HepG2 (cell line): ENCODE data around the gene TPBGL. TPM values are rescaled to one million over a fixed set of nuclear protein-coding genes. Genes with fewer than 3 reads are reported as not detected.

ENCODE experiments used
- ATAC-seq: fragments of 200-7000 bp; cut with Tn5 transposase; 3 replicates; pipeline ENCODE4 v1.9.1; 2020; ENCODE audit warnings: mild to moderate bottlenecking, moderate library complexity
- BruUV-seq: library from RNA; stranded (reverse); fragments of 400-500 nt; replicated peaks from 2 replicates; lab custom pipeline; 2021; lab: Mats Ljungman, UMichigan
- CTCF ChIA-PET: fragments of 300-600 bp; formaldehyde crosslinking; extraction: SDS; loops from one replicate; lab custom pipeline; 2021; ENCODE audit warnings: low total read pairs, inconsistent platforms, low intra/inter-chr PET ratio; lab: Yijun Ruan, JAX
- POLR2A ChIA-PET: fragments of 350-600 bp; sonication (Branson Sonifier 250); formaldehyde crosslinking; loops from one replicate; lab custom pipeline; 2020; ENCODE audit warnings: antibody characterized with exemption, inconsistent platforms; lab: Yijun Ruan, JAX
- DNase-seq: peaks from one replicate; pipeline ENCODE4 v3.0.0-alpha.2; 2015; ENCODE audit warnings: low spot score
- FAIRE-seq: peaks from 3 replicates; lab custom pipeline; 2011; peaks lifted over from hg19 to GRCh38; lab: Jason Lieb, UNC
- H2AFZ ChIP-seq: one replicate; pipeline ENCODE4 v1.6.1; 2011; ENCODE audit warnings: low read length, inconsistent platforms
- H3K27ac ChIP-seq: fragments of 300-600 bp; 3 replicates; pipeline ENCODE4 v1.8.0; 2011; ENCODE audit warnings: mixed run types, mild to moderate bottlenecking, mixed read lengths, low read length, inconsistent platforms; ENCODE audit not compliant: insufficient read depth; ENCODE audit errors: extremely low read length
- H3K27me3 ChIP-seq, 2 experiments: fragments of 200-600 bp in 1 of 2; 2 replicates in 1 of 2; 3 replicates in 1 of 2; pipeline versions ENCODE4 v1.6.0 to v1.8.0; 2011; ENCODE audit warnings: low read length in 2 of 2, mild to moderate bottlenecking in 2 of 2, moderate library complexity in 2 of 2, inconsistent platforms in 1 of 2; ENCODE audit not compliant: insufficient read depth in 2 of 2, control insufficient read depth in 1 of 2
- H3K36me3 ChIP-seq, 2 experiments: fragments of 200-600 bp in 1 of 2; replicated peaks in 1 of 2; 2 replicates in 1 of 2; 3 replicates in 1 of 2; pipeline versions ENCODE4 v1.5.1 to v1.8.0; 2011; ENCODE audit warnings: low read length in 2 of 2, inconsistent platforms in 1 of 2; ENCODE audit not compliant: insufficient read depth in 2 of 2, control insufficient read depth in 1 of 2
- H3K4me1 ChIP-seq: 2 replicates; pipeline ENCODE4 v1.5.1; 2012; ENCODE audit warnings: low read length, inconsistent platforms; ENCODE audit not compliant: insufficient read depth
- H3K4me2 ChIP-seq: 2 replicates; pipeline ENCODE4 v1.6.0; 2011; ENCODE audit warnings: low read depth, low read length, inconsistent platforms
- H3K4me3 ChIP-seq, 3 experiments: fragments of 200-600 bp in 1 of 3; sonication (generic), shearing (Covaris generic) in 1 of 3; replicated peaks in 1 of 3; 2 replicates each; pipeline ENCODE4 v1.5.1; 2011 to 2016; ENCODE audit warnings: low read length in 3 of 3, inconsistent platforms in 2 of 3, low read depth in 2 of 3, mild to moderate bottlenecking in 2 of 3, control low read depth in 1 of 3, mixed read lengths in 1 of 3; ENCODE audit not compliant: insufficient read depth in 1 of 3
- H3K79me2 ChIP-seq: one replicate; pipeline ENCODE4 v1.6.1; 2011; ENCODE audit warnings: low read length, inconsistent platforms; ENCODE audit not compliant: insufficient read depth
- H3K9ac ChIP-seq: 2 replicates; pipeline ENCODE4 v1.6.0; 2011; ENCODE audit warnings: mild to moderate bottlenecking, low read depth, low read length, inconsistent platforms; ENCODE audit not compliant: insufficient read depth
- H3K9me3 ChIP-seq: 2 replicates; pipeline ENCODE4 v1.5.1; 2012; ENCODE audit warnings: mild to moderate bottlenecking, low read length
- H4K20me1 ChIP-seq: 2 replicates; pipeline ENCODE4 v1.6.0; 2011; ENCODE audit warnings: inconsistent platforms, mild to moderate bottlenecking, low read length, moderate library complexity; ENCODE audit not compliant: insufficient read depth
- ASH2L ChIP-seq: fragments of 300-600, 200-600 bp; sonication (generic); IDR thresholded peaks from 2 replicates; pipeline ENCODE4 v1.7.0; 2017; ENCODE audit warnings: low read depth, mild to moderate bottlenecking, moderate library complexity, mixed read lengths, low read length; ENCODE audit not compliant: insufficient read length
- CC2D1A ChIP-seq: sonication (generic); formaldehyde crosslinking; IDR thresholded peaks from 2 replicates; pipeline ENCODE4 v1.8.1; 2023; ENCODE audit warnings: mild to moderate bottlenecking, missing genetic modification reagents
- IRX3 ChIP-seq: sonication (generic); formaldehyde crosslinking; IDR thresholded peaks from 2 replicates; pipeline ENCODE4 v1.8.1; 2023; ENCODE audit warnings: mild to moderate bottlenecking, low read depth, missing genetic modification reagents, borderline replicate concordance
- JUND ChIP-seq: sonication (generic); formaldehyde crosslinking; IDR thresholded peaks from 2 replicates; pipeline ENCODE4 v1.8.0; 2022; ENCODE audit warnings: mild to moderate bottlenecking, missing genetic modification reagents
- KDM5B ChIP-seq: sonication (generic); formaldehyde crosslinking; IDR thresholded peaks from 2 replicates; pipeline ENCODE4 v1.4.0; 2020; ENCODE audit warnings: missing genetic modification reagents, mild to moderate bottlenecking, borderline replicate concordance
- MTERF4 ChIP-seq: sonication (generic); formaldehyde crosslinking; IDR thresholded peaks from 2 replicates; pipeline ENCODE4 v1.8.0; 2023; ENCODE audit warnings: mild to moderate bottlenecking, missing genetic modification reagents
- MTF2 ChIP-seq: sonication (generic); formaldehyde crosslinking; IDR thresholded peaks from 2 replicates; pipeline ENCODE4 v1.5.0; 2020; ENCODE audit warnings: missing genetic modification reagents, borderline replicate concordance
- PAX8 ChIP-seq: sonication (generic); formaldehyde crosslinking; IDR thresholded peaks from 2 replicates; pipeline ENCODE4 v1.8.0; 2022; ENCODE audit warnings: mild to moderate bottlenecking, missing genetic modification reagents, borderline replicate concordance
- PHF20 ChIP-seq: sonication (generic); formaldehyde crosslinking; IDR thresholded peaks from 2 replicates; pipeline ENCODE4 v1.5.0; 2020; ENCODE audit warnings: mild to moderate bottlenecking, missing genetic modification reagents
- SRF ChIP-seq: IDR thresholded peaks from 2 replicates; pipeline ENCODE4 v1.6.1; 2011; ENCODE audit warnings: mild to moderate bottlenecking, low read depth, low read length, moderate library complexity
- ZHX1 ChIP-seq: sonication (generic); formaldehyde crosslinking; IDR thresholded peaks from 2 replicates; pipeline ENCODE4 v1.8.1; 2022; ENCODE audit warnings: low read depth, mild to moderate bottlenecking, missing genetic modification reagents
- ZNF124 ChIP-seq: sonication (generic); formaldehyde crosslinking; IDR thresholded peaks from 2 replicates; pipeline ENCODE4 v1.4.0; 2020; ENCODE audit warnings: missing genetic modification reagents
- ZNF350 ChIP-seq: sonication (generic); formaldehyde crosslinking; IDR thresholded peaks from 2 replicates; pipeline ENCODE4 v1.4.0; 2020; ENCODE audit warnings: mild to moderate bottlenecking, low read depth, missing genetic modification reagents, borderline replicate concordance
- ZNF660 ChIP-seq: sonication (generic); formaldehyde crosslinking; IDR thresholded peaks from 2 replicates; pipeline ENCODE4 v1.5.1; 2020; ENCODE audit warnings: mild to moderate bottlenecking, low read depth, missing genetic modification reagents, borderline replicate concordance
- ZNF709 ChIP-seq: sonication (generic); formaldehyde crosslinking; IDR thresholded peaks from 2 replicates; pipeline ENCODE4 v1.5.0; 2020; ENCODE audit warnings: mild to moderate bottlenecking, missing genetic modification reagents
- WGBS: methylation state at CpG from one replicate; pipeline ENCODE4 v1.1.6; 2017; ENCODE audit warnings: low lambda C conversion rate; 5-methylcytosine and 5-hydroxymethylcytosine counted together
- in situ Hi-C: cut with HindIII; loops from 2 replicates; pipeline ENCODE4 v1.10.0; 2017; ENCODE audit warnings: low pct_unique_long_range_greater_than_20kb; ENCODE audit not compliant: extremely low pct_ligation_motif_present
- intact Hi-C: fragments of 100-400 bp; cut with micrococcal nuclease; formaldehyde crosslinking; loops from one replicate; pipeline ENCODE4 v1.10.0; 2022; ENCODE audit not compliant: unreplicated experiment
- polyA plus RNA-seq, 8 experiments: library from polyadenylated mRNA; depleted of rRNA in 3 of 8; stranded (reverse) in 7 of 8; unstranded in 1 of 8; fragments of >200 nt; fragmentation: Illumina TruSeq in 4 of 8; extraction: Trizol in 4 of 8; gene quantifications; 2 replicates each; pipeline versions ENCODE4 v1.2.1 to v1.2.3, GENCODE V29; 2011 to 2016; ENCODE audit warnings: low read depth in 4 of 8, missing spikeins in 1 of 8, mixed read lengths in 1 of 8; ENCODE audit not compliant: insufficient read depth in 1 of 8
- total RNA-seq, 5 experiments: library from RNA; depleted of rRNA; stranded (reverse); fragments of >200 nt; fragmentation: Illumina TruSeq; extraction: Trizol; gene quantifications; 2 replicates each; pipeline ENCODE4 v1.2.3, GENCODE V29; 2016; ENCODE audit warnings: low read depth in 1 of 5

The TPBGL gene
- total and polyA plus RNA-seq, 2 of the 13 experiments (the other 11 are each of a cell fraction or from before 2014, with no cell fraction given), result not detected

GRCh38 chr11:75269896-75270295, 29.3 kb downstream of the TPBGL start:
- H3K9me3 ChIP-seq, result no peaks in the 10 kb centered on the region
- H3K27me3 ChIP-seq, result no peaks in the 10 kb centered on the region
- H3K36me3 ChIP-seq, result peaks cover 12 to 29% of the 10 kb centered on the region in 2 experiments; a peak in 4 of 5 replicates
- peaks cover 15% of the 10 kb centered on the region for H3K4me1 ChIP-seq
- H2AFZ ChIP-seq, result no peak overlapping the region
- CTCF ChIA-PET, result no interaction called here
- H3K27ac ChIP-seq, result no peak overlapping the region
- 95% methylated on average over 8 of the region's 9 CpGs for WGBS
- FAIRE-seq, result no peak
- in situ Hi-C loops (no loop called here), intact Hi-C loops (no loop called here)
- H3K79me2 ChIP-seq, result no peaks in the 10 kb centered on the region
- no peak overlapping the region for H3K9ac ChIP-seq
- DNase-seq, result no peak
- no peak for TF ChIP-seq CC2D1A
- no peak for TF ChIP-seq IRX3 (CRISPR knock-in tag)
- TF ChIP-seq MTERF4 (CRISPR knock-in tag), result no peak
- TF ChIP-seq MTF2 (CRISPR knock-in tag), result no peak
- TF ChIP-seq ZNF660, result no peak
- TF ChIP-seq ZNF709, result no peak
- no peak for TF ChIP-seq SRF
- no peak for TF ChIP-seq KDM5B (CRISPR knock-in tag)
- no peak for TF ChIP-seq ZNF350 (CRISPR knock-in tag)
- TF ChIP-seq PAX8, result no peak
- no peak for TF ChIP-seq JUND (CRISPR knock-in tag)
- no peak for TF ChIP-seq ZHX1 (CRISPR knock-in tag)
- TF ChIP-seq ZNF124, result no peak
- no peak for TF ChIP-seq ASH2L
- TF ChIP-seq PHF20 (CRISPR knock-in tag), result no peak
- no peak for ATAC-seq
- H4K20me1 ChIP-seq, result no peaks in the 10 kb centered on the region
- H3K4me2 ChIP-seq, result no peak overlapping the region
- no peak overlapping the region for H3K4me3 ChIP-seq
- no TSS peak for BruUV-seq
- POLR2A ChIA-PET, result no interaction called here
